Measurements from ENCODE around the gene KCNQ1OT1. TPM values are rescaled to one million over a fixed set of nuclear protein-coding genes. Genes with fewer than 3 reads are reported as not detected.

Gene KCNQ1OT1
- 0.49 and 0.72 TPM in 2 replicates for total RNA-seq (2014; rRNA removed; shearing (Covaris generic))
- 0.60 and 0.63 TPM in 2 replicates for polyA plus RNA-seq (2014; cell fraction: nucleus; rRNA removed)

DNA sequence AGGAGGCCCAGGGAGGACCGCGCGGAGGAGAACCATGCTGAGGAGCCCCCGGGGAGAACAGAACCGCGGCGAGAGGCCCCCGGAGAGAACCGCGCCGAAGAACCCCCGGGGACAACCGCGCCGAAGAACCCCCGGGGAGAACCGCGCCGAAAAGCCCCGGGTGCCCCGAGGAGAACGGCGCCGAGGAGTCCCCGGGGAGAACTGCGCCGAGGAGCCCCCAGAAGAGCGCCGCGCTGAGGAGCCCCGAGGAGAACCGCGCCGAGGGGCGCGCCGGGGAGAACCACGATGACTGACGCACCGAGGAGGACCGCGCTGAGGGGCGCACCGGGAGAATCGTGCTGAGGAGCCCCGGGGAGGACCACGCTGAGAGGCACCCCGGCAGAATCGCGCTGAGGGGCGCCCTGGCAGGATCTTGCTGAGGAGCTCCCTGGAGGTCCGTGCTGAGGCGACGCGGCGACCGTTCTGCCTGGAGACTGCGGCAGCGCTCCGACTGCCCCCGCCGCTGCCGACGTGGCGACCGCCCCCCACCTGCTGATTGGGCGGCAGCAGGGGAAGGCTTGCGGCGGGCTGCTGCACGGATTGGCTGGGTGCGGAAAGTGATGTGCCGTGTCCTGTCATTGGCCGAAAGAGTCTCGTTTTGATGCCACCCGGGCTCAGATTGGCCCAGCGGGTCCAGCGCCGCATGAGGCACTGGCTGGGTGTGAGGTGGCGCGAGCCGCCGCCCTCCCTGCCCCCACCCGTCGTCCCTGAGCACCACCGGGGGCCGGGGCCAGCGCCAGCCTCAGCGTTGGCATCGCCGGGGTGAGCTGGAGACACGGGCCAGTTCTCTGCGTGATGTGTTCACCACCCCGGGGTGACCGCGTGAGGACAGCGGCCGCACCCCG lies at the start of gene KCNQ1OT1:
Gene KCNQ1OT1, minus strand, starts transcription at position 464 of the 884 bp plus-strand sequence.
- peak; percentile 94 for DNase-seq (ENCODE audit: extremely low read depth, low read depth)

DNA sequence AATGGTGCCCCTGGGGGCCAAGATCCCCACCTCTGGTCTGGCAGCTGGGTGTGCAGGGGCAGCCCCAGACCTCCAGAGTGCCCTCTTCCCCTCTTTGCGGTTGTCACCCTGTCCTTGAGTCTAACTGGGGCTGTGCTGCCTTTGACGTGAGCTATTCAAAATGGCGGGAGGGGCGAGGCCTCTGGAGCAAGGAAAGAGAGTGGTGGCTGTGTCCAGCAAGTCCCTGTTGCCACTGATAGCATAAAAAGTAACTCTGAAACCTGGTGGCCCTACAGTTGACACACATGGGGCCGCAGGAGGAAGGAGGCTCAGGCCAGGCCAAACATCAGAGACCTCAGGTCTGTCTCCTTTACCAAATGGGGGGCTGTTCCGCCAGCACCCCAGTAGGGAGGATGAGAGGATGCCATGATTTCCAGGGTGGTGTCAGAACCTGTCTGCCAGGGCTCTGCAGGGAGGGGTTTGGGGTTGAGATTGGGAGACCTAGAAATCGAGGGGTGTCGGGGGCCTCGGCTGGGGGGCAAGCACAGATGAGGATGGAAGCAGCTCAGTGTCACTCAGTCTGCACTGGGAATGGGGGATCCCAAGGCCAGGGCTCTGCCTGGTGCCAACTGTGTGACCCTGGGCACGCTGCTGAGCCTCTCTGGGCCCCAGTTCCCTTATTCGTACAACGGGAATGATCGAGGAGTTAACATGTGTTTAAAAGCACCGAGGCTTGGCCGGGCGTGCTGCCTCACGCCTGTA lies 49.2 kb upstream of the KCNQ1OT1 start:
- no peak for DNase-seq (ENCODE audit: extremely low read depth, low read depth)

DNA sequence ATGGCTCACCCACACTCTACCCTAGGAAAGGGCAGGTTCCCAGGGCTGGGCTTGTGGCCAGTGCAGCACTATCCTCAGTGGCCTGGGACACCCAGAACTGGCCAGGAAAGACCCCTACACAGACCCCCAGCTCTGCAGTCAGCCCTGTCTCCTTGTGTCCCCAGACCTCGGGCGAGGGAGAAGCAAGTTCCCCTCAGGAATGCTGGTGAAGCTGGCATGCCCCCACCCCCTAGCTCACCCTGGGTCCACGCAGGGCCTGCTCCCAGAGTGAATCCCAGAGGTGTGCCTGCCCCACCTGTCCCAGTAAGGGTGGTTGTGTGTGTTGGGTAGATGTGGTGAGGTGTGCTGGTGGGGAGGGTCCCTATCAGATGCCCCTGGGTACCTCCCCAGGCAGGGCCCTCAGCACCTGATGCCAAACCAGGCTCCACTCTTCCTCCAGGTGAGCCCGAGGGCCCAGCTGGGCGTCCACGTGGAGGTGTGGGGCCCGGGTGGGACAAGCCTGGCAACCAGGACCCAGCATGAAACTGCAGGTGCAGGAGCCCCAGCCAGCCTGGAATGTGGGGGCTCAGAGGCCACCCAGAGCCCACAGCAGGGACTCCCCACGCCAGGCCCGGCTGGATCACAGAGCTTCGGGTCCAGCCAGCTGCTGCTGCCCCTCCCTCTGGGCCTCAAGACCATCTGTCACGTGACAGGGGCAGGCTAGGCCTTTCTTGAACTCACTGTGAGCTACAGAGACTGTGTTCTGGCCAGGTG lies 48.4 kb upstream of the KCNQ1OT1 start:
- no peak for DNase-seq (ENCODE audit: extremely low read depth, low read depth)

DNA sequence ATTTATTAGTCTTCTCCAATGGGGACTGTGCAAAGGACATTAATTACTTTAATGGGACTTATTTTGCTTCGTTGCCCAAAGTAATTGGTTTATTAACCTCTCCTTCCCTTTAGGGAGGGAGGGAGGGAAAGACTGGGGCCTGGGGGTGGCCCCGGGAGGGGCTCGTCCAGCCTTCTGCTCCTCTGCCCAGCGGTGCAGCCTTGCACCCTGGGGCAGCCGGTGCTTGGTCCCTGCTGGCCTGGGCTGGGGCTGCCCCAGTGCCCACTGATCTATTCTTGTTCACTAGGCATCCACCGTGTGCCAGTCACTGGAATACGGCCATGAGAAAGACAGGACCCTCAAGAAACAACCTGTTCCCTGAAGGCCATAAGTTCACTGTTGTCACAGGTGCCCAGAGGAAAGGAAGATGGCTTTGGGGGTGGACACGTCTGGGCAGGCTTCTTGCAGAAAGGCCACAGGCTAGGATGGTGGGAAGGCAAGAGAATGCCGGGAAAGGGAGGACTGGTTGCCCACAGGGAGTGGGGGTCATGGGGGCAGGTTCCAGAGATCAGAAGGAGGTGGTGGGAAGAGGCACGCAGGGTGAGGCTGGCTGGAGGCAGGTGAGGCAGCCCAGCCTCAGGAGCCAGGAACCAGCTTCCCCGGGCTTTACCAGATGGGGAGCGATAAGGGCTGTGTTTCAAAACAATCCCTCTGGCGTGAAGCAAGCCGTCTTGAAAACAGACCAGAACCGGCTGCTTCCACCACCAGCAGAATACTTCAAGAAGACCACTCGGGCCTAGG lies 47.6 kb upstream of the KCNQ1OT1 start:
- no peak for DNase-seq (ENCODE audit: extremely low read depth, low read depth)

DNA sequence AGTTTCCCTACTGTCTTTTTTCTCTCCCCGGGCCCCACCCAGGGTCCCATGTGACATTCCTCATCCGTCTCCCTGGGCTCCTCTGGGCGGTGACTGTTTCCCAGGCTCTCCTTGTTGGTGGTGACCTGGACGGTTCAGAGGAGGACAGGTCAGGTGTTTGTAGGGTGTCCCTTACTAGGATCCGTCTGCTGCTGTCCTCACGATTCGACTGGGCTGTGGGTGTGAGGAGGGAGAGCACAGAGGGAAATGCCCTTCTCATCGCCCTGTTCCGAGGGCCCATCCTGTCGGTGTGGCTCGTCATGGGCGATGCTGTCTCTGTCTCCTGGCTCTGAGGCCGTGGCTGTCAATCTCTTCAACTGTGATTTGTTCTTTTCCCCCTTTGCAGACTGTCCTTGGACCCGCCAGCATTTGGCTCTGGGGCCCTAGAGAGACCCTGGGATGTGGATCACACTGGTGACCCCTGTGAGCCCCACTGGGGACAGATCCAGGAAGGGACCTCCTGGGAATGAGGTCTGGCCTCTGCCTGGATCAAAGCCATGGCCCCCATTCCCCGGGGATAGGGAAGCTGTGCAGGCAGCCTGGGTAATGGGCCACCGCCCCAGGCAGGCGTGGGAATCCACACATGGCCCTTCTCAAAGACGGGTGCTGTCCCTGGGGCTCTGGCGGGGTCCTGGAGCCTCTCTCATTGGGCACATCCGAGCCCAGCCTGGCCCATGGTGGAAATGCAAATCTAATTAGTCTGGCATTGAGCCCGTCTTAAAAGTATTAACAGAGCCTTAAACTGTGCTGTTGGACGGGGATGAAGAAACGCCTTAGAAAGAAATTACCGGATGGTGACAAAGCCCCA lies 46.8 kb upstream of the KCNQ1OT1 start:
- no peak for DNase-seq (ENCODE audit: extremely low read depth, low read depth)

DNA sequence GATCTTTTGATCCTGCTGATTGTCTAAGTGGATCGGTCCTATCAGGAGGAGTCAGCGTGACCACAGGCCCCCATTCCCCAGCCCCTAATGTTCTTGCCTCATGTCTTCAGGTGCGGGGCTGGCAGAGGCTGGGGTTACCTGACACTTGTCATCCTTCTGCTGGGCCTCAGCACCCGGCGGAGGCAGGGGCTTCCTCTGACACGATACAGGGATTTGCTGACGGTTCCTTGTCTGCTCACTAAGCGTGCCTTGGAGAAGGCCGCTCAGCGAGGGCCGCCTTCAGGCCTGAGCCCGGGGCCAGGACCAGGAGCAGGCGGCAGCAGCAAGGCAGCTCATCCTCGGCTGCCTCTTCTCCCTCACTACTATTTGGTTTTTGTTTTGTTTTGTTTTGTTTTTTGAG lies 45.7 kb upstream of the KCNQ1OT1 start:
- DNase-seq (ENCODE audit: extremely low read depth, low read depth): no peak

DNA sequence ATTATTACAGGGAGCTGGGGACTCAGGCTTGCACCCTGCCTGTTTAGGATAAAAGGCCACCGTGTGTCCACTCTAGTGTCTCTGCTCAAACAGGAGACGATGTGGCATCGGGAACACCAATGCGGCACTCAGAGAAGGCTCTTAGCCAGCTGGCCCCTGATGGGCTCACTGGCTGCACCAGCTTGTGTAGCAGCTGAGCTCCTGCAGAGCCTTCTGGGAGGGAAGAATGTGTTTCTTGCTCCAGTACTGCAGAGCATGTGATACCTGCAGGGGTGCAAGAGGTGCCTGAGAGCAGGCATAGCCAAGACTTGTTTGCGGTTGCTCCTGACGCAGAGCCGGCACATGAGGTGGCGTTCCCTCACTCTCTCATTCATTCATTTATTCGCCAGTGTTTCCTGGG lies 44.4 kb upstream of the KCNQ1OT1 start:
- DNase-seq (ENCODE audit: extremely low read depth, low read depth): no peak

DNA sequence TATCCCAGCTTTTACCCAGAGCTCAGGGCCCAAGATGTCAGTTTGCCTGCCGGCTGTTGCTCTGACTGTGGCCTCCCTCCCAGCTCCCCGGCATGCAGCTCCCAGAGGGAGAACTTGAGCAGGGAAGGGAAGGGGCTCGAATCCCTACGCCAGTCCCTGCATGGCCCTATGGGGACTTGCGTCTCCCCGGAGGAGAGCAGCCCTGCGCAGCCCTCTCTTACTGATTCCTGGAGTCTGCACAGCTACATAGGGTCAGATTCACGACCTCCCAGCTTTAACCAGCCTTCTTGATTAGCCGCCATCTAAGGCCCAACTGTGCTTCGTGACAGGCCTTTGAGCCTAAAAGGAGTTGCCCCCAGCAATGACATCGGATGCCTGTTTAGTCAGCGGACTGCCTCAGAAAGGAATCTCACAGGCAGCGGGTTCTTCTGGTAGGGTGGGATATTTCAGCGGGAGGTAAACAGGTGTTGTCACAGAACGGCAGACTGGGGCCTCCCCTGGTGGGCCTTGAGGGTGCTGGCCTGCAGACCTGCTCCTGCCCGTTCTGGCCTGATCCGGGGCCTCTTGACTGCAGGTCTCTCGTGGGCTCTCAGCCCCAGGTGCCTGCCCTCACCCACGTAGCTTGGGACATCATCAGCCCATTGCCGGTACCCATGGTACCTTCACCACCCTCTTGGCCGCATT lies 43.8 kb upstream of the KCNQ1OT1 start:
- DNase-seq (ENCODE audit: extremely low read depth, low read depth): no peak

DNA sequence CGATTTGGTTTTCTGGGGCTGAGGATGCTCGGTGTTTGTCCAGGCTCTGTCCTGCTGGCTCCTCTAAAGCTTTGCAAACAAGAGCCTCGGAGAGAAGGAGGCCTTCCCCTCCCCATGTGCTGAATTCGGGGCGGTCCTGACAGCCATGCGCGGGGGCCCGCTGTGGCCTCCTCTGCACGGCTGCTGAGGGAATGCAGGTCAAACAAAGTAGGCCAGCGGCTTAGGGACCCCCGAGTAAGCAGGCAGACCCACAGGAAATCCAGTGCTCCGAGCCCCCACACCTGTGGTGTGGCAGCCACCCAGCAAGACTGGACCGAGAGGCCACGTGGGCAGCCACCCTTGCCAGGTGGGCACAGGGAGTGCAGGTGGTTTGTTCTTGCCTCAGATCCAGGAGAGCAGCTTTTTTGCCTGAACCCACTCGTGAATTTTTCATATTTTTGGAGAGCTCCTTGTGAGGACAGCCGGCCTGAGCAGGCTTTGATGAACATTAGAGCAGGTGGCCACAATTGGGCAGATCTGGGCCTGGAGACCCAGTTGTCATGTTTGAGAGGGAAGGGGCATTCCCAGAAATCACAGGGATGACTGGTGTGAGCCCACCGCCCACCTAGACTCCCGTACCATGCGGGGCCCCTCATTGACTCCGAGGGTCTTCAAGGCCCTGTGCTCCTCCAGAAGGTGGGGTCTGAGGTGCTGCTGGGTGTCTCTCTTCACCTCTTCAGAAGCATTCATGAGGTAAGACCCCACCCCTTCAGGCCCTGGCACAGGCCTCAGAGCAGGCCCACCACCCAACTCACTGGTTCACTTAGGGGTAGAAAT lies 43.0 kb upstream of the KCNQ1OT1 start:
- no peak for DNase-seq (ENCODE audit: extremely low read depth, low read depth)

DNA sequence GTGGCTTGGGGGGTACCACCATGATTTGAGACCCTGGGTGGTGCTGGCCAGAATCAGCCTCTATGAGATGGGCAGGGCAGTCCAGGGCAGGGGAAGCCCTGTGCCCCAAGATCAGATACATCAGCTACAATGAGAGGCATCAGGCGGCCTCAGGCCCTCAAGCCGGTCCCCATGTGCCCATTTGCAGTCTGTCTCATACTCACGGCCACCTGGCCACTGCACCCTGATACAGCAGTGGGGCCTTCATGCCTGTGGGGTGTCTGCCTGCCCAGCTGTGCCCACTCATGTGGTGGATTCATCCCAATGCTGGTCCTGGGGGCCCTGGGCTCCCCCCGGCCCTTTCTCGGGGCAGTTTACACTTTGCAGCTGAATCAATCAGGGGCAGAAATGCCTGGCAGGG lies 42.4 kb upstream of the KCNQ1OT1 start:
- no peak for DNase-seq (ENCODE audit: extremely low read depth, low read depth)

DNA sequence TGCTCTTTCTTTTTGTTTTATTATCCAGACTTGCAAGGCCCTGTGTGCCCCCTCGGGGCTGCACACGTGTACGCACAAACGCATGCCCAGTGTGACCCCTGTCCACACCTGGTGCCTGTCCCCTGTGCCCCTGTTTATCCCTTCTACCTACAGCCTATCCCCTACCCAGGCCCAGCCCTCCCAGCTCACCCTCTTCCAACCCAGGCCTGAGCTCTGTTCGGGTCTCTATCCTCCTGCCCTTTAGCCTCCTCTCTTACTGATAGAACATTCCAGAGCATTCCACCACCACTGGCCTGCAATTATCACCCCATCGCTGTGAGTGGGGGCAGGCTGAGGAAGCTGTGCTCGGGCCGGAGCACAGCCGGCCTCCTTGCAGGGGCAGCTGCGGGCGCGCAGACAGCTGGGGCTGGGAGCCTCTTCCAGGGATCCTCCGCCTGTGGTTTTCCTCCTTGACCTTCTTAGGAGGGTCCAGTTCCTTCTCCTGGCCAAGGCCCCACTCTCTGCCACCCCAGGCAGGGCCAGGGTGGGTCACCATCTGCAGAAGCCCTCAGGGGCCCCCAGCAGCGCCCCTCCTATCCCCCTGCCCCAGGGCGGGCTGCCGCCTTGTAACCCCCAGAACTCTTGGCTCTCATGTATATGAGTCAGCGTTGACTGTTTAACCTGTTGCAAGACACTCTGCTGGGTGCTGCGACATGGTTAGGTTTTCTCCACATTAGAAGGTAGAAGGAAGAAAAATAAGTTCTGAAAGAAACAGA lies 41.8 kb upstream of the KCNQ1OT1 start:
- DNase-seq (ENCODE audit: extremely low read depth, low read depth): no peak

DNA sequence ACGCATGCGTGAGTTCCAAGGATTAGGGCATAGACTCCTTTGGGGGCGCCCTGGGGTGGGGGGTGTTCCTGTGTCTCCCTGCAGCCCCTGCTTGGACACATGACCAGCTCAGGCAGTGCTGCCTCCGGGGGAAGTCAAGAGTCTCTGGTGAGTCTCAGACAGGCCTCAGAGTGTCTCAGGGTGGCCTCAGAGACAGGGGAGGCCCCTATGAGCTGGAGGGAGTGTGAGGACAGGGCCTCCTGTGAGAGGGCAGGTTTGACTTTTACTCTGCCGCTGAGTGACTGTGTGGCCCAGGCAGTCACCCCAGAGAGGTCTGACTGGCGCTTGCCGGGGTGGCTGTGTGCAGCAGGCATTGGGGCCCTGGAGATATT lies 41.2 kb upstream of the KCNQ1OT1 start:
- no peak for DNase-seq (ENCODE audit: extremely low read depth, low read depth)

DNA sequence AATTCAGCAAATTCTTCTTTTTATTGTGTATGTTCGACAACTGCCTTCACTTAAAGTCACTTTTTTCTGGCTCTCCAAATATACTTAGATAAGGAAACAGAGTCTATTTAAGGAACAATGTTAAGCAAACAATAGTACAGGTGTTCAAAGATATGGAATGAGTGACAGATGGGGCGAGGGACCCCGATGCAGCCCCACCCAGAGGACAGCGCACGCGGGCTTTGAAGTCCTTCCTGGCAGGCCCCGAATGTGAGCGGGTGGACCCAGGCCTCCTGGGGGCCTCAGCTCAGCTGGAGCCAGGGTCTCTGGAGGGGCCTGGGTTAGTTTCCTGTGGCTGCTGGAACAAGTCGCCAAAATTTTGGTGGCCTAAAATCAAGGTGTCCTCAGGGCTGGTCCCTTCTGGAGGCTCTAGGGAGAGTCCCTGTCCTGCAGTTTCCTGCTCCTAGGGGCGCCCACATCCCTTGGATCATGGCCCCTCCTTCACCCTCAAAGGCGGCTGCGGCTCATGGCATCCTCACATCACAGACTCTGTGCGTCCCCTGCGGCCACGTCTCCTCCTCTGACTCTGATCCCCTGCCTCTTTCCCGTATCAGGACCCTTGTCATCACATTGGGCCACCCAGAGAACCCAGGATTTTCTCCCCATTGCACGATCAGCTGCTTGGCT lies 40.6 kb upstream of the KCNQ1OT1 start:
- no peak for DNase-seq (ENCODE audit: extremely low read depth, low read depth)

DNA sequence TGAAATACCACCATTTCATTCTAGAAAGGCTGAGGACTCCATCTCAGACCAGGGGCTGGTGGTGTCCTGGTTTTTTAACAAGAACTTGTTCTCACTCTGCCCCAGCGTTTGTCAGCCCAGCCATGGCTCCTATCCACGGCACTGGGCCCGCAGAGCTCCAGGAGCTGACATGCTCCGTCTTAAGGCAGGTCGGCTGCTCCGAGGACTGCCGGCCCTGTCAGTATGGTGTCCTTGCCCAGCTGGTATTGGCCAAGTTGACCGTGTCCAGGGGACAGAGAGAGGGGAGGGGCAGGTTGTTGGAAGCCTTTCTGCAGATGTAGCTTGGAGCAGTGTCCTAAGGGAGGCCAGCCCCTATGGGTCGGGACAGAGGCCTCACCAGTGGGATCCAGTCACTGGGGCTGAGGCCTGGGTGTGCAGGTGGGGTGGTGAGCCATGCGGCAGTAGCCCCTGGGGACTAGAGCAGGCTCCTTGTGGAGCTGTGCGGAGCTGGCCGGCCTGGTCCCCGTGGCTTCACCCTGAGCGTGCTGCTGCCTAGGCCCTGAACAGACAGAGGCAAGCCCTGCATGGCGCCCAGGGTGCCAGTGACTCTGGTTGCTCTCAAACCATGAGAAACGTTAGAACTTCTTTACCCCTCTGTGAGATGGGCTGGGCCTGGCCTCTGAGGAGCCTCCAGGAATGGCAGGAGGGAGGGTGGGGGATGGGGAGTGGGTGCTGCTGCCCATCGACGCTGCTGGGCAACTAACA lies 39.9 kb upstream of the KCNQ1OT1 start:
- no peak for DNase-seq (ENCODE audit: extremely low read depth, low read depth)

DNA sequence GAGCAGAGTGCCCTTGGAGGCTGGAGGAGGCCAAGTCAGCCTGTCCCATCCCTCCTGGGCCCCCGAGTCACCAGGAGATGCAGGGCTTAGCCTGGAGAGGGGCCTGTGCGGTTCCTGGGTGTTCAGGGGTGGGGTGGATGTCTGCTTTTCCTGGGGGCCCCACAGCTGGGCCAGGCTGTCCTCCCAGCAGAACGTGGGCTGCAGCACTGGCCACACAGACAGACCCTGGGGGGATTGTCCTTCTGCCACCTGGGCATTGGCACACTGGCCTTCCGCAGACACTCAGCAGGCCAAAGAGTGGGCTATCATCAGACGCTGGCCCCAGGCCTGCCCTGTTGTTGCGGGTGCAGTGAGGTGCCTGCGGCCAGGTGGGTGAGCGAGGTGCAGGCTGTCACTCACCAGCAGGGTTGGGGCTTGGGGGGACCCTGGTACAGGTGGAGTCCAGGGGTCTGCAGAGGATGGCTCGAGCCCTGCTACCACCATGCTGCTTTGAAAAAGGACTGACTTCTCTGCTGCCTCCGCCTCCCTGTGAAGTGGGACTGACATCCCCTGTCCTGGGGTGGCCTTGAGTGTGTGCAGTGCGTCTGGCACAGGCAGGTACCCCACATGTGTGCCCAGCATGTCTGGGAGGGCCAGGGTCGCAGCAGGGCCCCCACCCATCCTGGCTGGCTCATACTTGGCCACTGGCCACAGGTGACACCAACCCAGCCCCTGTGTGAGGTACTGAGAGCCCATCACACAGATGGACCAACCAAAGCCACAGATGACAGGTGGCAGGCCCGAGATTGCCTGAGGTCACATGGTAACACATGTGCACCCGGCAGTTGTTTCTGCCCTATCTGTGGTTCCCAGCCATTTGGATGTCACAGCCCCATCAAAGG lies 39.0 kb upstream of the KCNQ1OT1 start:
- no peak for DNase-seq (ENCODE audit: extremely low read depth, low read depth)

Data from NCI-H460 (cell line).